CD4-positive, alpha-beta T cell (primary cell): Measurements from ENCODE around the gene MTFMT. TPM values are rescaled to one million over a fixed set of nuclear protein-coding genes. Genes with fewer than 3 reads are reported as not detected.

Experiments used
- ATAC-seq: fragments of 200-7000 bp; cut with Tn5 transposase; one replicate; pipeline ENCODE4 v1.10.0; 2022; ENCODE audit warnings: mild to moderate bottlenecking; ENCODE audit not compliant: poor library complexity
- CTCF ChIA-PET: fragments of 350-600 bp; sonication (Branson Sonifier 250); formaldehyde crosslinking; loops from one replicate; lab custom pipeline; 2021; ENCODE audit warnings: antibody characterized with exemption, inconsistent platforms; lab: Charles Lee
- POLR2A ChIA-PET: fragments of 350-600 bp; sonication (Branson Sonifier 250); formaldehyde crosslinking; loops from one replicate; lab custom pipeline; 2021; ENCODE audit warnings: antibody characterized with exemption, inconsistent platforms; lab: Charles Lee
- DNase-seq, 14 experiments: peaks; one replicate each; pipeline ENCODE4 v3.0.0-alpha.2; 2013 to 2020; ENCODE audit warnings: mixed read lengths in 2 of 14
- H3K27ac ChIP-seq, 2 donors: one replicate each; pipeline versions ENCODE4 v1.5.1 to v1.7.0; 2013; ENCODE audit warnings: low read length in 2 of 2, low read depth in 1 of 2, mild to moderate bottlenecking in 1 of 2
- H3K27me3 ChIP-seq, 2 experiments: 1 replicate in 1 of 2; 2 replicates in 1 of 2; pipeline versions ENCODE4 v1.6.1 to v1.7.0; 2013; ENCODE audit warnings: low read length in 2 of 2, control low read depth in 1 of 2, mild to moderate bottlenecking in 1 of 2, moderate library complexity in 1 of 2; ENCODE audit not compliant: insufficient read depth in 2 of 2, control insufficient read depth in 1 of 2
- H3K36me3 ChIP-seq: one replicate; pipeline ENCODE4 v1.6.1; 2013; ENCODE audit warnings: low read length, control low read depth; ENCODE audit not compliant: insufficient read depth
- H3K4me1 ChIP-seq: one replicate; pipeline ENCODE4 v1.6.1; 2013; ENCODE audit warnings: low read length, control low read depth; ENCODE audit not compliant: insufficient read depth
- H3K4me3 ChIP-seq: one replicate; pipeline ENCODE4 v1.5.1; 2013; ENCODE audit warnings: mild to moderate bottlenecking, low read length, moderate library complexity
- H3K9me3 ChIP-seq, 2 experiments: 1 replicate in 1 of 2; 2 replicates in 1 of 2; pipeline versions ENCODE4 v1.6.1 to v1.7.0; 2013; ENCODE audit warnings: low read length in 2 of 2, mild to moderate bottlenecking in 2 of 2, control low read depth in 1 of 2, moderate library complexity in 1 of 2; ENCODE audit not compliant: control insufficient read depth in 1 of 2, insufficient read depth in 1 of 2
- H3K27ac Mint-ChIP-seq: one replicate; pipeline ENCODE4 v1.8.0; 2020; ENCODE audit warnings: mixed read lengths
- H3K27me3 Mint-ChIP-seq: one replicate; pipeline ENCODE4 v1.8.0; 2021; ENCODE audit warnings: mixed read lengths
- H3K36me3 Mint-ChIP-seq: one replicate; pipeline ENCODE4 v1.8.0; 2021; ENCODE audit warnings: low read depth, mixed read lengths
- H3K4me1 Mint-ChIP-seq: one replicate; pipeline ENCODE4 v1.8.0; 2021; ENCODE audit warnings: low read depth, mixed read lengths
- H3K4me3 Mint-ChIP-seq: one replicate; pipeline ENCODE4 v1.8.0; 2020; ENCODE audit warnings: mild to moderate bottlenecking, mixed read lengths
- H3K9me3 Mint-ChIP-seq: one replicate; pipeline ENCODE4 v1.8.0; 2020; ENCODE audit warnings: mixed read lengths
- intact Hi-C, 2 experiments: fragments of 100-400 bp; cut with DNase I in 1 of 2; cut with micrococcal nuclease in 1 of 2; formaldehyde crosslinking; loops; one replicate each; pipeline versions ENCODE4 v1.15.1 to v1.9.0; 2023 to 2025; cut with DNase I, micrococcal nuclease
- total RNA-seq, 174 experiments: library from RNA in 2 of 174; stranded (reverse) in 2 of 174; gene quantifications; one replicate each; pipeline ENCODE4 v1.2.3 and lab custom pipeline; 2021 to 2026
- TF ChIP-seq, protein P1 (sequence below): fragments of 200-600 bp; IDR thresholded peaks from one replicate; pipeline ENCODE4 v1.8.0; 2022; ENCODE audit warnings: antibody characterized with exemption, mild to moderate bottlenecking

The MTFMT gene
- total RNA-seq, 2 experiments from 2014 or later, result 3.4 to 5.8 TPM

DNA sequence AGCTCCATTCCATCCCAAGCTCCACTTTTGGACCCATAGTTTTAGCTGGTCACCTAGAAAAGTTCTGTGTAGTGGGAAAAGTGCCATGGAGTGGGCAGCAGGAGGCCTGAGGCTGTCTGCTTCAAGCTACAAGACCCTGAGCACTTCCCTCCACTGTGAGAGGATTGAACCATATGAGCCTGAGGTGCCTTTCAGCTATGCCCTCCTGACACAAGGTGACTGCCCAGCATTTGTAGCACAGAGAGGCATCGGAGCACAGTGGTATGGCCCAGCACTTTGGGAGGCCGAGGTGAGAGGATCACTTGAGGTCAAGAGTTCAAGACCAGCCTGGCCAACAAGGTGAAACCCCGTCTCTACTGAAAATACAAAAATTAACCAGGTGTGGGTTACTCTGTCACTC, 43.2 kb upstream of the MTFMT start:
- peaks cover 7 to 11% of the 10 kb centered on the region in 2 experiments for H3K27me3 ChIP-seq
- Mint-ChIP-seq H3K9me3 (no peaks in the 10 kb centered on the region), H3K4me1 (peaks cover 6% of the 10 kb centered on the region), H3K27me3 (peaks cover 37% of the 10 kb centered on the region), H3K4me3 (no peak overlapping the region), H3K36me3 (no peaks in the 10 kb centered on the region), H3K27ac (no peak overlapping the region)
- H3K27ac ChIP-seq, result no peak overlapping the region
- H3K4me1 ChIP-seq, result peaks cover 1% of the 10 kb centered on the region
- CTCF ChIA-PET, result no interaction called here
- peaks cover 0 to under 1% of the 10 kb centered on the region in 2 experiments for H3K9me3 ChIP-seq
- no peak overlapping the region for H3K4me3 ChIP-seq
- no peaks in the 10 kb centered on the region for H3K36me3 ChIP-seq
- TF ChIP-seq, protein P1, sequence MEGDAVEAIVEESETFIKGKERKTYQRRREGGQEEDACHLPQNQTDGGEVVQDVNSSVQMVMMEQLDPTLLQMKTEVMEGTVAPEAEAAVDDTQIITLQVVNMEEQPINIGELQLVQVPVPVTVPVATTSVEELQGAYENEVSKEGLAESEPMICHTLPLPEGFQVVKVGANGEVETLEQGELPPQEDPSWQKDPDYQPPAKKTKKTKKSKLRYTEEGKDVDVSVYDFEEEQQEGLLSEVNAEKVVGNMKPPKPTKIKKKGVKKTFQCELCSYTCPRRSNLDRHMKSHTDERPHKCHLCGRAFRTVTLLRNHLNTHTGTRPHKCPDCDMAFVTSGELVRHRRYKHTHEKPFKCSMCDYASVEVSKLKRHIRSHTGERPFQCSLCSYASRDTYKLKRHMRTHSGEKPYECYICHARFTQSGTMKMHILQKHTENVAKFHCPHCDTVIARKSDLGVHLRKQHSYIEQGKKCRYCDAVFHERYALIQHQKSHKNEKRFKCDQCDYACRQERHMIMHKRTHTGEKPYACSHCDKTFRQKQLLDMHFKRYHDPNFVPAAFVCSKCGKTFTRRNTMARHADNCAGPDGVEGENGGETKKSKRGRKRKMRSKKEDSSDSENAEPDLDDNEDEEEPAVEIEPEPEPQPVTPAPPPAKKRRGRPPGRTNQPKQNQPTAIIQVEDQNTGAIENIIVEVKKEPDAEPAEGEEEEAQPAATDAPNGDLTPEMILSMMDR, result no peak
- intact Hi-C loops, result no loop called here
- ATAC-seq, result no peak
- DNase-seq, result no peak
- POLR2A ChIA-PET, result no interaction called here

DNA sequence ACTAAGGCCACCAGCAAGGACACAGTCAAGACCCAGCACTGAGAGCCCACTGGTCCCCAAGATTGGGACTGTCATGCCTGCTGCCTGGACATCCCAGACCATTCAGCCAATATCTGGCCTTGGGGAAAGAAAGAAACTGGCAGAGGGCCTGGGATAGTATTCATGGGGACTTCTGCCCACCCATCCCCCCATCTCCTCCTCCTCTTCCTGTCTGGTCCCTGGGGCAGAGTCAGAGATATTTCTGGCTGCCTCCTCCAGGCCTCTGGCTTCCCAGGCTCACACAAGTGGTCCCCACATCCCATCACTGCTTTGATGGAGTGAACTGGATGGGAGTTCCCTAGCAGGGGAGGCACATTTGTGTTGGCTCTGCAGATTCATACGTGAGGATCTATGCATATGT, 42.6 kb upstream of the MTFMT start:
- no peak overlapping the region for H3K4me3 Mint-ChIP-seq
- TF ChIP-seq, protein P1, result no peak
- DNase-seq (no peak), ATAC-seq (no peak)
- H3K27me3 Mint-ChIP-seq, result peaks cover 40% of the 10 kb centered on the region
- CTCF ChIA-PET, result no interaction called here
- no peaks in the 10 kb centered on the region for H3K36me3 ChIP-seq
- no peaks in the 10 kb centered on the region for H3K36me3 Mint-ChIP-seq
- H3K27ac Mint-ChIP-seq, result no peak overlapping the region
- H3K4me3 ChIP-seq, result no peak overlapping the region
- peaks cover 3% of the 10 kb centered on the region for H3K4me1 ChIP-seq
- intact Hi-C loops, result no loop called here
- POLR2A ChIA-PET, result no interaction called here
- peaks cover 10 to 17% of the 10 kb centered on the region in 2 experiments for H3K27me3 ChIP-seq
- H3K4me1 Mint-ChIP-seq, result peaks cover 6% of the 10 kb centered on the region
- no peaks in the 10 kb centered on the region for H3K9me3 Mint-ChIP-seq
- no peak overlapping the region for H3K27ac ChIP-seq
- no peaks in the 10 kb centered on the region for H3K9me3 ChIP-seq

DNA sequence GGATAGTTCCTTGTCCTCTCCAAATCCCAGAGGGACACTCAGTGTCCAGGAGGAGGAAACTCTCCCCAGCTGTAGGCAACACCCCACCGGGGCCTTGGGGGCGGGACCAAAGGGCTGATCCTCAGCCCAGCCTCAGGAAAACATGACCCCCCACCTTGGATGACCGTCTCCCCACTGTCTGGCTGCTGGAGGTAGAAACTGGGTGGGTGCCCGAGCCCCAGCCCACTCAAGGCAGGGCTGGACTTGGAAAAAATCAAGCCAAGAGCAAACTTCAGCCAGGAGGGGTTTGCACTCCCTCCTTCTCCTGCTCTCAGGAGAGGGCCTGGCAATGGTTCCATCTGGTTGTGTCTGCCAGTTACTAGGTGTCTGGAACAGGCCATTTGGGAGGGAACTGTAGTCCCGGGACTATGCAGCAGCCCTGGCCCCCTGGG, 42.0 kb upstream of the MTFMT start:
- ATAC-seq, result no peak
- no peak overlapping the region for H3K27ac ChIP-seq
- ChIA-PET CTCF (no interaction called here), POLR2A (no interaction called here)
- Mint-ChIP-seq H3K36me3 (no peaks in the 10 kb centered on the region), H3K4me1 (peaks cover 6% of the 10 kb centered on the region), H3K27me3 (peaks cover 44% of the 10 kb centered on the region), H3K27ac (no peak overlapping the region), H3K9me3 (no peaks in the 10 kb centered on the region), H3K4me3 (no peak overlapping the region)
- H3K4me1 ChIP-seq, result peaks cover 3% of the 10 kb centered on the region
- DNase-seq, result no peak
- H3K27me3 ChIP-seq, result peaks cover 16 to 23% of the 10 kb centered on the region in 2 experiments
- no peak overlapping the region for H3K4me3 ChIP-seq
- intact Hi-C loops, result no loop called here
- H3K9me3 ChIP-seq, result no peaks in the 10 kb centered on the region
- no peaks in the 10 kb centered on the region for H3K36me3 ChIP-seq
- TF ChIP-seq, protein P1, result no peak
